A172 (cell line): ENCODE results near the gene KCNJ16. TPM values are rescaled to one million over a fixed set of nuclear protein-coding genes. Genes with fewer than 3 reads are reported as not detected.
"Not testable (repeated sequence)": the region's sequence is repeated elsewhere in the genome, so short reads cannot be mapped to it uniquely, and the experiment has no call there.

Source experiments
- DNase-seq: peaks from one replicate; pipeline ENCODE4 v3.0.0-alpha.2; 2015; ENCODE audit warnings: low spot score
- total RNA-seq: library from RNA; depleted of rRNA; stranded (reverse); fragments of >200 nt; shearing (Covaris generic); gene quantifications from 2 replicates; pipeline ENCODE4 v1.2.3, GENCODE V29; 2014; rRNA removed

KCNJ16 gene
- 0.22 TPM in 1 of 2 replicates, not detected in the other for total RNA-seq

- no peak for DNase-seq
Measured at GRCh38 chr17:70074956-70075355, at the start of gene KCNJ16. TSS of gene KCNJ16 (plus strand) at chr17:70075225. CDS start at chr17:70132088, 56,863 bp downstream.

- no peak for DNase-seq
Measured at GRCh38 chr17:70028397-70028796, 46.6 kb upstream of the KCNJ16 start.

GRCh38 chr17:70028978-70029767 is 45.9 kb upstream of the KCNJ16 start:
- DNase-seq, result no peak

- no peak for DNase-seq
Measured at GRCh38 chr17:70030371-70030770, 44.7 kb upstream of the KCNJ16 start.

GRCh38 chr17:70031341-70031740 is 43.7 kb upstream of the KCNJ16 start:
- DNase-seq, result no peak

GRCh38 chr17:70033165-70033564 is 41.9 kb upstream of the KCNJ16 start:
- no peak for DNase-seq

- no peak for DNase-seq
Measured at GRCh38 chr17:70034158-70034557, 40.9 kb upstream of the KCNJ16 start.

- DNase-seq, result no peak
Measured at GRCh38 chr17:70037498-70037897, 37.5 kb upstream of the KCNJ16 start.

- DNase-seq, result no peak
Measured at GRCh38 chr17:70040336-70040735, 34.7 kb upstream of the KCNJ16 start.

- DNase-seq, result no peak
Measured at GRCh38 chr17:70041061-70041460, 34.0 kb upstream of the KCNJ16 start.

GRCh38 chr17:70041540-70041939 is 33.5 kb upstream of the KCNJ16 start:
- no peak for DNase-seq

- not testable (repeated sequence) for DNase-seq
Measured at GRCh38 chr17:70045780-70046179, 29.2 kb upstream of the KCNJ16 start.

GRCh38 chr17:70047619-70048419 is 27.2 kb upstream of the KCNJ16 start:
- no peak for DNase-seq

- DNase-seq, result no peak
Measured at GRCh38 chr17:70049801-70050591, 25.0 kb upstream of the KCNJ16 start.

- DNase-seq, result no peak
Measured at GRCh38 chr17:70050931-70051330, 24.1 kb upstream of the KCNJ16 start.

- DNase-seq, result no peak
Measured at GRCh38 chr17:70053241-70054234, 21.5 kb upstream of the KCNJ16 start.

- DNase-seq, result no peak
Measured at GRCh38 chr17:70055000-70055399, 20.0 kb upstream of the KCNJ16 start.

GRCh38 chr17:70059071-70059470 is 16.0 kb upstream of the KCNJ16 start:
- no peak for DNase-seq

GRCh38 chr17:70059649-70060048 is 15.4 kb upstream of the KCNJ16 start:
- no peak for DNase-seq

- DNase-seq, result no peak
Measured at GRCh38 chr17:70060415-70060814, 14.6 kb upstream of the KCNJ16 start.

- no peak for DNase-seq
Measured at GRCh38 chr17:70067134-70067533, 7.9 kb upstream of the KCNJ16 start.
